ENCODE data around the gene ATG9B. TPM values are rescaled to one million over a fixed set of nuclear protein-coding genes. Genes with fewer than 3 reads are reported as not detected.

The ATG9B gene
- polyA plus RNA-seq, 4 donors: 0.65 to 2.5 (median 2.0) TPM

DNA sequence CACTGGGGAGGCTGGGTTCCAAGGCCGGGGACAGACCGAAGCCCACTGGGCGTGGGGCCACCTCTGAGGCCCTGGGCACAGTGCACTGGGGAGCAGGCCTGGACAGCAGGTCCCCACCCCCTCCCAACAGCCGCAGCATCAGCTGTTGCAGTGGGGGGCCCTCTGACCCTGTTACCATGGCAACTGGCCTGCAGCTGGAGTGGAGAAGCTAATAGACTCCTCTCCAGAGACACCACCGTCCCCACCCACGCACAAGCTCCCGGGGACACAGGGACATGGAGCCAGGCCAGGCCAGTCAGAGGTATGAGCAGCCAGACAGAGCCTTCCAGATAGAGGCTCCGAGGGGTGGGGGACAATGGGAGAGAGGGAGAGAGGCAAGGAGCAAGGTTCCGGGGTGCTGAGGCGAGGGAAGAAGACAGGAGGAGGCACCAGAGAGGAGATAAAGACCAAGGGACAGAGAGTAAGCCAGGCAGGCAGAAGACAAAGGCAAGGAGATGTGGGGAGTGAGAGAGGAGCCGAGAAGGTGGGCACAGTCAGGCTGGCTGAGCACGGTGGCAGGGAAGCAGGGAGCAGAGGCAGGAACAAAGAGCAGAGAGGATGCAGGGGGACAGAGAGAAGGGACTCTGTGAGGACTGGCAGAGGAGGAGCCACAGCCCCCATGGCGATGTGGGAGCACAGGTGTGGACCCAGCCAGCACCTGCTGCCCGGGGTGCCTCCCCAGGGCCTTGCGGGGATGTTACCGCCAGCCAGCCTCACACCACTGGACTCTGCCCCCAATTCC is 52.9 kb downstream of the ATG9B start:
- no peak for DNase-seq (ENCODE audit: low read depth in 4 of 4, low spot score in 3 of 4)

- no peak for DNase-seq (ENCODE audit: low read depth in 4 of 4, low spot score in 3 of 4)
These were observed 53.9 kb downstream of the ATG9B start for GRCh38 chr7:150970424-150970823.

GRCh38 chr7:150969475-150969874 is 54.8 kb downstream of the ATG9B start:
- no peak for DNase-seq (ENCODE audit: low read depth in 4 of 4, low spot score in 3 of 4)

DNA sequence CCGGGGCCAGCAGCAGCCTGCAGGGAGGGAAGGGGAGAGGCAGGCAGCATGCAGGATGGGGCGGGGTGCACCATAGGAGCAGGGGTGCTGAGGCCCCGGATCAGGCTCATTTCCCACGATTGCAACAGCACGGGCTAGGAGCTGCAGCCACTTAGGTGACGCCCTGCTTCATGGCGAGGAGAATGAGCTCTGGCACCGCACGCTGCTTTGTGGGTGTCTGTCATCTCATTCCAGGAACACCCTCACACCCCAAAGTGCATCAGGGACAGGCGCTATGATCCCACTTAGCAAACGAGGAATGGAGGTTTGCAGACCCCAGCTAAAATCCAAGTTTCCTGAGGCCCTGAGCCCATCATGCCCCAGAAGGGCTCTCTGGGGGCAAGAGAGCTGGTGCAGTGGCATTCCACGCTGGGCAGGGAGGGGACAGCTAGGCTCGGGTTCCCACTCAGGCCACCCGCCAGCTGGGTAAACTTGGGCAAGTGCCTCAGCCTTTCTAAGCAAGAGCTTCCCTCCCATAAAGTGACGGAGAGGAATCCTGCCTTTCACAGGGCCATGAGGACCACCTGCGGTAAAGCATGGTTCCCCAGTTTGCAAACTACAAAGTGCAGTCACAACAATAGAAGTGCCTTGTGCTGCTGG is 55.4 kb downstream of the ATG9B start:
- DNase-seq (ENCODE audit: low read depth in 4 of 4, low spot score in 3 of 4): no peak

DNA sequence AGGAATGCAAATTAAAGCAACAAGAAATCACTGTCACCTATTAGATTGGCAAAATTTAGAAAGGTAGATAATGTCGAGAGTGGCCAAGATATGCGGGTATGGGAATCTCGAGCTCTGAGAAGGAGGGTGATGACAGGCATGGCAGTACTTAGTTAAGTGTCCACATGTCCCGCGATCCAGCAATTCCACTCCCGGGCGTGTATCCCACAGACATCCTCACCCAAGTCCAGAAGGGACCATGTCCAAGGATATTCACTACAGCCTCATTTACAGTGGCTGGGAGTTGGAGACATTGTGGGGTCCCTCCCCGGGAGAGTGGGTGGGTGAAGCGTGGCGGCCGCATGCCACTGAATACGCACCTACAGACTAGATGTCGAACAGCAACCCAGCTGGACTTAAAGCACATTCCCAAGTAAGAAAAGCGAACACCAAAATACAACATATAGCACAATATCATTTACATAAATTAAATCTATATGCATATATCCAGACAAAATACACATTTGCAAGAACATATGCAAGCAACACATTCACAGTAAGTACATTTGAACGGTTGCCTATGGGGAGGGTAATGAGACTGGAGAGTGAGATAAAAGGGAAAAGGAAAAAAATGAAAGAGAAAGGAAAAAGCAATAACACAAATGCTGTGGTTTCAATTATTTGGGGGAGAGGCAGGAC is 56.1 kb downstream of the ATG9B start:
- no peak for DNase-seq (ENCODE audit: low read depth in 4 of 4, low spot score in 3 of 4)

GRCh38 chr7:150967349-150967748 is 56.9 kb downstream of the ATG9B start:
- DNase-seq (ENCODE audit: low read depth in 4 of 4, low spot score in 3 of 4): no peak

DNA sequence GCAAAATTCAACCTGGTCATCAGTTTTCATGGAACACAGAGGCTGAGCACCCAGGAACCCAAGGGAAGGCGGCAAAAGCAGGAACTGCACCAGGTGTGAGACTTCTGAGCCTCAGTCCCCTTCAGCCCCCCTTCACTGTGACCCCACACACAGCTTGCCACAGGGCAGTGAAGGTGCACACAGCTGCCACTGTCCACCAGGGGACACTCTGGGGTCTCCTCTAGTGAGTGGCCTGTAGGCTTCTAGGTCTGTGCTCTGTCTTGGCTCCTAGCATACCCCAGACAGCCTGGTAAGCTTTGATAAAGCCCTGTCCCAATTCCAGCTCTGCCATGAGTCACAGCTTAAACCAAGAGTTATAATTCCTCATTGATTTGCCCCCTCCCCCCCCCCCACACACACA is 58.3 kb downstream of the ATG9B start:
- no peak for DNase-seq (ENCODE audit: low read depth in 4 of 4, low spot score in 3 of 4)

- no peak for DNase-seq (ENCODE audit: low read depth in 4 of 4, low spot score in 3 of 4)
These were observed 58.9 kb downstream of the ATG9B start for GRCh38 chr7:150965273-150965830.

Other genes starting within 250 kb of the ATG9B start
- gene TMEM176B, start 224.1 kb downstream of the ATG9B start, polyA plus RNA-seq (ENCODE audit: insufficient read length in 4 of 4): 100 to 1,000 TPM in 1 of 4 donors, 10 to 100 TPM in 3; 74.1 to 105 (median 87.3) TPM
- gene TMEM176A, start 223.7 kb downstream of the ATG9B start, polyA plus RNA-seq (ENCODE audit: insufficient read length in 4 of 4): 100 to 1,000 TPM in 2 of 4 donors, 10 to 100 TPM in 2; 91.0 to 130 (median 96.0) TPM
- 100 to 1,000 TPM in 1 of 4 donors, 10 to 100 TPM in 3; 32.0 to 108 (median 60.4) TPM for gene AOC1, start 172.0 kb downstream of the ATG9B start, polyA plus RNA-seq (ENCODE audit: insufficient read length in 4 of 4)
- gene KCNH2, start 46.2 kb downstream of the ATG9B start, polyA plus RNA-seq (ENCODE audit: insufficient read length in 4 of 4): 10 to 100 TPM; 14.3 to 26.1 (median 17.7) TPM
- gene NOS3, start 33.5 kb downstream of the ATG9B start, polyA plus RNA-seq (ENCODE audit: insufficient read length in 4 of 4): 10 to 100 TPM in 2 of 4 donors, 1 to 10 TPM in 2; 9.1 to 14.2 (median 10.3) TPM
- gene ABCB8, start 4.0 kb upstream of the ATG9B start, polyA plus RNA-seq (ENCODE audit: insufficient read length in 4 of 4): 10 to 100 TPM; 18.7 to 23.7 (median 21.3) TPM
- 1 to 10 TPM; 1.9 to 2.2 (median 2.1) TPM for gene ASIC3, start 24.0 kb upstream of the ATG9B start, polyA plus RNA-seq (ENCODE audit: insufficient read length in 4 of 4)
- gene CDK5, start 33.4 kb upstream of the ATG9B start, polyA plus RNA-seq (ENCODE audit: insufficient read length in 4 of 4): 10 to 100 TPM; 15.8 to 19.0 (median 17.6) TPM
- gene SLC4A2, start 35.1 kb upstream of the ATG9B start, polyA plus RNA-seq (ENCODE audit: insufficient read length in 4 of 4): 100 to 1,000 TPM in 1 of 4 donors, 10 to 100 TPM in 3; 89.0 to 104 (median 93.9) TPM
- gene FASTK, start 56.3 kb upstream of the ATG9B start, polyA plus RNA-seq (ENCODE audit: insufficient read length in 4 of 4): 10 to 100 TPM; 49.5 to 77.1 (median 50.8) TPM
- gene TMUB1, start 59.0 kb upstream of the ATG9B start, polyA plus RNA-seq (ENCODE audit: insufficient read length in 4 of 4): 10 to 100 TPM; 26.2 to 43.0 (median 27.9) TPM
- gene AGAP3, start 62.0 kb upstream of the ATG9B start, polyA plus RNA-seq (ENCODE audit: insufficient read length in 4 of 4): 10 to 100 TPM; 56.0 to 71.1 (median 63.4) TPM
- gene GBX1, start 143.2 kb upstream of the ATG9B start, polyA plus RNA-seq (ENCODE audit: insufficient read length in 4 of 4): under 1 TPM in 3 of 4 donors, not detected in 1; 0.13 to 0.24 (median 0.22) TPM
- gene ASB10, start 162.8 kb upstream of the ATG9B start, polyA plus RNA-seq (ENCODE audit: insufficient read length in 4 of 4): not detected
- gene H2BK1, start 186.0 kb upstream of the ATG9B start, polyA plus RNA-seq (ENCODE audit: insufficient read length in 4 of 4): not detected
- 10 to 100 TPM; 25.1 to 28.6 (median 27.6) TPM for gene ABCF2, start 202.7 kb upstream of the ATG9B start, polyA plus RNA-seq (ENCODE audit: insufficient read length in 4 of 4)
- gene CHPF2, start 208.0 kb upstream of the ATG9B start, polyA plus RNA-seq (ENCODE audit: insufficient read length in 4 of 4): 10 to 100 TPM; 23.9 to 29.4 (median 25.3) TPM
- 10 to 100 TPM; 61.3 to 71.7 (median 66.9) TPM for gene SMARCD3, start 224.2 kb upstream of the ATG9B start, polyA plus RNA-seq (ENCODE audit: insufficient read length in 4 of 4)

Data from right renal pelvis (tissue), 4 donors.